ENCODE data around the gene KDM4F.

DNA sequence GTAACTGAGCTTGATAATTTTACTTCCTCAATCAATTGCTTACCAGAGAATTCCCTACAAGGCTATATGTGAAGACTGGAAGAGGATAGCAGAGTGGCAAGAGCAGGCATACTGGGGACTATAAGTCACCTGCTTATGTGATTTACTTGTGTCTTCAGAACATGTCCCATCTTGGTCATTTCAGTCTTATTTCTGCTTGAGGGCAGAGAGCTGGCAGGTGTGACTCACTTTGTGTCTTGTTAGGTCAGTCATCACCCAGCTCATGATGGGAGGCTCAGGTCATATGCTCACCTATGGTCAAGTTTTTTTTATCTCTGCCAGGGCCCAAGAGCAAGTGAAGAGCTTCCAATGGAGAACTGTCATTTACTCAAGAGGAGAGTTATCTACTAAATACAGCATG is 23.7 kb downstream of the KDM4F start:
- TF ChIP-seq EZH2 (IDR thresholded peaks at IDR 0.05; ENCODE audit: borderline replicate concordance, insufficient read depth, low read length, poor library complexity, severe bottlenecking) (no peak), RAD21 (conservative IDR thresholded peaks at IDR 0.05) (no peak), POLR2AphosphoS5 (IDR thresholded peaks at IDR 0.05) (no peak)
- TF ChIP-seq, protein P1, sequence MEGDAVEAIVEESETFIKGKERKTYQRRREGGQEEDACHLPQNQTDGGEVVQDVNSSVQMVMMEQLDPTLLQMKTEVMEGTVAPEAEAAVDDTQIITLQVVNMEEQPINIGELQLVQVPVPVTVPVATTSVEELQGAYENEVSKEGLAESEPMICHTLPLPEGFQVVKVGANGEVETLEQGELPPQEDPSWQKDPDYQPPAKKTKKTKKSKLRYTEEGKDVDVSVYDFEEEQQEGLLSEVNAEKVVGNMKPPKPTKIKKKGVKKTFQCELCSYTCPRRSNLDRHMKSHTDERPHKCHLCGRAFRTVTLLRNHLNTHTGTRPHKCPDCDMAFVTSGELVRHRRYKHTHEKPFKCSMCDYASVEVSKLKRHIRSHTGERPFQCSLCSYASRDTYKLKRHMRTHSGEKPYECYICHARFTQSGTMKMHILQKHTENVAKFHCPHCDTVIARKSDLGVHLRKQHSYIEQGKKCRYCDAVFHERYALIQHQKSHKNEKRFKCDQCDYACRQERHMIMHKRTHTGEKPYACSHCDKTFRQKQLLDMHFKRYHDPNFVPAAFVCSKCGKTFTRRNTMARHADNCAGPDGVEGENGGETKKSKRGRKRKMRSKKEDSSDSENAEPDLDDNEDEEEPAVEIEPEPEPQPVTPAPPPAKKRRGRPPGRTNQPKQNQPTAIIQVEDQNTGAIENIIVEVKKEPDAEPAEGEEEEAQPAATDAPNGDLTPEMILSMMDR (IDR thresholded peaks at IDR 0.05; ENCODE audit: poor library complexity, severe bottlenecking): no peak

Measured in neural cell (in vitro differentiated cells).